HG03066 (cell line): ENCODE data around the gene FGGY.
"Not testable (repeated sequence)": the region's sequence is repeated elsewhere in the genome, so short reads cannot be mapped to it uniquely, and the experiment has no call there.

Experiments
- ATAC-seq: cut with Tn5 transposase; IDR thresholded peaks from one replicate; pipeline ENCODE4 v1.9.1; 2021; ENCODE audit warnings: low read depth; ENCODE audit not compliant: unreplicated experiment

FGGY gene, protein sequence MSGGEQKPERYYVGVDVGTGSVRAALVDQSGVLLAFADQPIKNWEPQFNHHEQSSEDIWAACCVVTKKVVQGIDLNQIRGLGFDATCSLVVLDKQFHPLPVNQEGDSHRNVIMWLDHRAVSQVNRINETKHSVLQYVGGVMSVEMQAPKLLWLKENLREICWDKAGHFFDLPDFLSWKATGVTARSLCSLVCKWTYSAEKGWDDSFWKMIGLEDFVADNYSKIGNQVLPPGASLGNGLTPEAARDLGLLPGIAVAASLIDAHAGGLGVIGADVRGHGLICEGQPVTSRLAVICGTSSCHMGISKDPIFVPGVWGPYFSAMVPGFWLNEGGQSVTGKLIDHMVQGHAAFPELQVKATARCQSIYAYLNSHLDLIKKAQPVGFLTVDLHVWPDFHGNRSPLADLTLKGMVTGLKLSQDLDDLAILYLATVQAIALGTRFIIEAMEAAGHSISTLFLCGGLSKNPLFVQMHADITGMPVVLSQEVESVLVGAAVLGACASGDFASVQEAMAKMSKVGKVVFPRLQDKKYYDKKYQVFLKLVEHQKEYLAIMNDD

DNA sequence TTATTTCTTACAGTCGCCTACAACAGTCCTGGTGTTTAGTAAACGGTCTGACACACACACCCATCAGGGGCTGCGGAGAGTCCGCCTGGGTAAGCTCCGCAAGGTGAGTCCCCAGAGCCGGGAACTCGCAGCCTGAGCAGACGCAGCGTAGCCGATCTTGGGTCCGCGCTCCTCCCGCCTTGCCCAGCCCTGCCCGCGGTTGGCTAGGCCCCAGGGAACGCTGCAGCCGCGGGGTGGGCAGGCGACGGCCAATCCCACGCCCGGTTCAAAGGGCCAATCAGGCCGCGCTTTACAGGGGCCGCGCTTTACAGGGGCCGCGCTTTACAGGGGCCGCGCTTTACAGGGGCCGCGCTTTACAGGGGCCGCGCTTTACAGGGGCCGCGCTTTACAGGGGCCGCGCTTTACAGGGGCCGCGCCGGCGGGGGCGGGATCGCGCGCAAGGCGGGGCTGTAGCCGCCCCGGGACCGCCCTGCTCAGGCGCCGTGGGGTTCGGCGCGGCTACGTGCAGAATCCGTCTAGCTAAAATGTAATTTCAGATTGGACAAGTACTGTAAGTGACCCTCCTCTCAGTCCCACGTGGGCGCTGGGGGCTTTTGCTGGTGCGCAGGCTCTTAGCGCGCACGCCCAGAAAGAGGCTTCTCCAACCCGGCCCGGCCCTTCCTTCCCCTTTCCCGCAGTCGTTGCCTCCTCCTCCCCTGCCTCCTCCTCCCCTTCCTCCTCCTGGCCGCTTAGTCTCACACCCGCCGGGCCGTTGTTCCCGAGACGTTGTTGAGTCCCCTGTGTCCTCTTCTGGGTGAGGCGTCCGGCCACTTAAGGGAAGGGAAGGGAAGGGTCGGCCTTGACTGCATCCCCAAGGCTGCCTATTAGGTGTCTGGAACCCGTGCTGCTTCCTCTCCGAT, at the start of gene FGGY:
Gene FGGY (plus strand): TSS at position 737 of the 899 bp plus-strand sequence. CDS start 24,456 bp downstream, outside the sequence.
- ATAC-seq = peak; percentile 88

DNA sequence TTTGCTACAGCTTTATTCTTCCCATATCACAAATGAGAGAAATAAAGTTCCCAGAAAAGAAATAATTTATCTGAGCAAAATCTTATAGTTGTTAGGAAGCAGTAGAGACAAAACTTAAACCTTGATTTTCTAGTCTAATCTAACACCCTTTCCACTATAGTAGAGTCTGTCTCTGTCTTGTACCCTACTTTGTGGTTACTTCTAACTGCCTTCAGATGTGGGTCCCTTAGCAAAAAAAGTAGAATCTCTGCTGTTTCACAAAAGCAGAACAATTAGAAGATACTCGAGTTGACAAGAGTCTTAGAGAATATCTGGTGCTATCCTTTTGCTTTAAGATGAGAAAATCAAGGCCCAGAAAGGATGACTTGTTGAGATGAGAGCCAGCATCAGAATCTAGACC, 48.1 kb upstream of the FGGY start:
- no peak for ATAC-seq

DNA sequence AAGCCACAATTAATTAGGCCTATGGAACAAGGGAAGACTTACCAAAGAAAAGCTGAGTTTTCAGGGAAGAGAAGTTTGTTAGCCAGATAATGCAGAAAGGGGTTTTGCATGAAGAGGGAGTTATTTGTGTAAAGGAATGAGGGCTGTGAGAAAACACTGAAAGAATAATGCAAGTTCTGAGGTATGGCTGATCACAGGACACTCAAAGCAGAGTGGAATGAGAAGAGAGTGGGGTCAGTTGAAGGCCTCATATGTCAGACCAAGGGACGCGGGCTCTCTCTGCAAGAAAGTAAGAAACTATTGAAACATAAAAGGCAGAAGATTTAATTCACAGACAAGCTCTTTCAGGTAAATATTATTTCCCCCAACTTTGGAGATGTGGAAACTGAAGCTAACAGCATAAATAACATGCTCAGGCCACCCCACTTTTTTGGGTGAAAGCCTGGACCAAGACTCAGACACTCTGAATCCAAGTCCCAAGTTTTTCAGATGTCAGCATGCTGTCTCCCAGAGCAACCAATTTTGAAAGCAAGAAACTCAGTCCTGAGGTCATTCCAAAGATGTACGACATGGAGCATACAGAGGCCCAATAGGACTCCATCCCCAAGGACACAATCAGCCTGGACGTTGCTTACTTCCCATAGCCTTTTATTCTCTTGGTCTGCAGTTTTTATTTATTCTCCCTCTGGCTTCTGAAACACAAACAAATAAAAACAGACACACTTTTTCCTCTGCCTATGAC, 47.3 kb upstream of the FGGY start:
- ATAC-seq = no peak

DNA sequence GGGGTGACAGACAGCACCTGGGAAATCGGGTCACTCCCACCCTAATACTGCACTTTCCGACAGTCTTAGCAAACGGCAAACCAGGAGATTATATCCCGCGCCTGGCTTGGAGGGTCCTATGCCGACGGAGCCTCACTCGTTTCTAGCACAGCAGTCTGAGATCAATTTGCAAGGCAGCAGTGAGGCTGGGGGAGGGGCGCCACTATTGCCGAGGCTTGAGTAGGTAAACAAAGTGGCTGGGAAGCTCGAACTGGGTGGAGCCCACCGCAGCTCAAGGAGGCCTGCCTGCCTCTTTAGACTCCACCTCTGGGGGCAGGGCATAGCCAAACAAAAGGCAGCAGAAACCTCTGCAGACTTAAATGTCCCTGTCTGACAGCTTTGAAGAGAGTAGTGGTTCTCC, 45.8 kb upstream of the FGGY start:
- not testable (repeated sequence) for ATAC-seq

DNA sequence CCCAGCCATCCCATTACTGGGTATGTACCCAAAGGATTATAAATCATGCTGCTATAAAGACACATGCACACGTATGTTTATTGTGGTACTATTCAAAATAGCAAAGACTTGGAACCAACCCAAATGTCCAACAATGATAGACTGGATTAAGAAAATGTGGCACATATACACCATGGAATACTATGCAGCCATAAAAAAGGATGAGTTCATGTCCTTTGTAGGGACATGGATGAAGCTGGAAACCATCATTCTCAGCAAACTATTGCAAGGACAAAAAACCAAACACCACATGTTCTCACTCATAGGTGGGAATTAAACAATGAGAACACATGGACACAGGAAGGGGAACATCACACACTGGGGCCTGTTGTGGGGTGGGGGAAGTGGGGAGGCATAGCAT, 40.5 kb upstream of the FGGY start:
- ATAC-seq = not testable (repeated sequence)

DNA sequence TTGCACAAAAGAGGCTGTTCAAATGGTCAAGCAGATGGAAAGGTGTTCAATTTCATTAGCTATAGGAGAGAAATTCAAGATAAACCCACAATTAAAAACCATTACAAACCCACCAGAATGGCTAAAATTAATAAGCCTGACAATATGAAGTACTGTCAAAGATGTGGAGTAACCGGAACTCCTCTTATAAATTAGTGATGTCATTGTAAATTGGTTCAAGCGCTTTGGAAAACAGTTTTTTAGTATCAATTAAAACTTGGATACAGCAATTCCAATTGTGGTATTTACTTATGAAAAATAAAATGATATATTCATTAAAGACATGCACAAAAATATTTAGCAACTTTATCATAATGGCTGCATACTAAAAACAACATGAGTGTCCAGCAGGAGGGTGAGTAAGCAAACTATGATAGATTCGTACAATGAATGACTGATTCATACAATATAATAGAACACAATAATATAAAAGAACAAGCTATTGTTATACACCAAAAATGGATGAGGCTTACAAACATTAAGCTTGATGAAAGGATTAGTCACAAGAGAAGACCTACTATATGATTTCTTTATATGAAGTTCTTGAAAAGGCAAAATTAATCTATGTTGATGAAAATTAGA, 38.4 kb upstream of the FGGY start:
- no peak for ATAC-seq

DNA sequence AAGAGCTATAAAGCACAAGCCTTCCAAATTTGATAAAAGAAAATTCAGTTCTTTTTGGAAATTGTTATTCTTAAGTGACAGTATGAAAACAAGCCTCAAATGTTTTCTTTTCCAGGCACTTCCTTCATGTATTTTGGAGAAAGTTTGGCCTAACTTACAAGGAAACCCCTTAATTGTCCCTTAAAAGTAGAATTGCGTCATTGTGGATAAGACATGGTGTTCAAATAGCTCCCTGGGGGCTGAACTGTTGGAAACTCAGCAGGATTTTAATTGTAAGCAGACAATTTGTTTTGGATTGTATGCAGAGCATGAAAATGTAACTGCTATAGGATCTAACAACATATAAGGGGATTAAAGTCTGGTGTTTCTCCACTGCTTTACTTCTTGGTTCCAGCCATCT, 35.4 kb upstream of the FGGY start:
- no peak for ATAC-seq

DNA sequence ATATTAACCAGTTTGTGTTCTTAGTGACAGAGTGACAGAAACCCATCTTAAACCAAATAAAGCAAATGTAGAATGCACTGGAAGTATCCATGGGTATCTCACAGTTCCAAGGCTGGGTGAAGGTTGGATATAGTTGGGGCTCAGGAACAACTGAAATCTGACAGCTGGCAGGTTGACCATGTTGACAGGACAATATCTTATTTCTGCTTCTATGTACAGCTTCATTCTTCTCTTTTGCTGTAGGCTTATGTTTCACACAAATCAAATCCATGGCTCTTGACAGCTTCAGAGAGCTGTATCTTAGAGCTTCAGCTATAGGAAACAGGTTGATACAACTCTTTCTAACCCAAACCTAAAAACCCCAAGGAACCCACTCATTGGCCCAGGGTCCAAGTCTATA, 34.3 kb upstream of the FGGY start:
- no peak for ATAC-seq

DNA sequence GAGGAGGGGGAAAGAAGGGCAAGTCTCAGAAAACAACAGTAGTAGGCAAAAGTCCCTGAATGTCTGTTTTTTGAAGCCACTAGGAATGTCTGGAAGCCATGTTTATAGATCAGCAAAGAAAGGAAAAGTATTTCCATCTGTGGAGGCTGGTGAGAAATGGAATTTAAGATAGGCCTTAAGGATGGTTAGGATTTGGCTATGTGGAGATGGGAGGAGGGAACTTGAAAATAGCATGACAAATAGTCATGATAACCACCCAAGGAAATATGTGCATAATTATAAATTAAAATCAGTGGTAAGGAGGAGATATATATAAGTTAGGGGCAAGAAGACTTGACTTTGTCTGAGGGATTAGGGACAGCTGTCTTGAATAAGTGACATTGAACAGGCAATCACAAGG, 33.8 kb upstream of the FGGY start:
- no peak for ATAC-seq

DNA sequence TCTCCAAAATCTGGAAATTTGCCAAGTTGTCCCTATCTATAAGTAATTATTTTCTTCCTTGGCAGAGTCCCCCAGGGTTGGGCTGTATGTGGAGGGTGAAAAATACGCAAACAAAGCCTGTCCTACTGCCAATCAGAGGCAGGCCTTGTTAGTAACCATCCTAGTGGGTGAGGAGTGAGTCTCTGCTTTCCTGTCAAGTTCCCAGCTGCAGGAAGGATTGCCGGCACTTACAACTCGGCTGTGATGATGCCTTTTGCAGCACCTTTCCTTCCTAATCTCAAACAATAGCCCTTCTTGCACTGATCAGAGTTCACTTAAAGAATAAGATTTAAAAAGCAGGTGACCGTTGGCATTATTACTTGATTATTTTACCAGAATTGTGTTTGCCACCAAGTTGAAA, 31.3 kb upstream of the FGGY start:
- ATAC-seq = no peak

DNA sequence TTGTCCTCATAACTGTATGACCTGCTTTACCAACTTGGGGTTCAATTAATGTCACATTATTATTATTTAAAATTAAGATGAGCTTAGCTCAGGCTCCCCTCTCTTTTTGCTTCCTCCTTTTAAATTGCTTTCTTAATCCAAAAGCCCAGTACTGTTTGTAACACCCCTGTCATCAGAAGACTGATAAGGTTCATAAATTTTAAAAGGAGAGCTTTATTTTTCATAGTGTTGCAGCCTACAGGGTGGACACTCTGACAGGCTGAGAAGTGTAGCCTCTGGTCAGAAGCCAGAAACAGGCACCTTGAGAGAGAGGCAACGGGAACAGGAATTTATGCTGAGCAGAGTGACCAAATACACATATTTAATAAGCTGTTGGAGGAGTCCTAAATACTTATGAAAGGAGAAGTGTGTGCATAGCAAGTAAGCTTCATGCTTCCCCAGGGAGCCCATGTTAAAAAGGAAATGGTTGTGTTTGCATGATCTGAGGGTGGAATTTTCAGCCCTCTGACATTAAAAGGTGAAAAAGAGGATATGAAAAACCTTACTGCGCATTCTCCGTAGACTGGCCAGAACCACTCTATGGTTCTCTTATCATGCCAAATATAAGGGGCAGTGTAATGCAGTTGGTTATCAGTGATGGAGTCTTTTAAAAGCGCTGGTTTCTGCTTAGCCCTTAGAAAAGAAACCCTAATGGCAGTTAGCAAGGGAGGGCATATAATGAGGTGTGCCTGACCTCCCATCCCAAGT, 30.5 kb upstream of the FGGY start:
- peak; percentile 88 for ATAC-seq

DNA sequence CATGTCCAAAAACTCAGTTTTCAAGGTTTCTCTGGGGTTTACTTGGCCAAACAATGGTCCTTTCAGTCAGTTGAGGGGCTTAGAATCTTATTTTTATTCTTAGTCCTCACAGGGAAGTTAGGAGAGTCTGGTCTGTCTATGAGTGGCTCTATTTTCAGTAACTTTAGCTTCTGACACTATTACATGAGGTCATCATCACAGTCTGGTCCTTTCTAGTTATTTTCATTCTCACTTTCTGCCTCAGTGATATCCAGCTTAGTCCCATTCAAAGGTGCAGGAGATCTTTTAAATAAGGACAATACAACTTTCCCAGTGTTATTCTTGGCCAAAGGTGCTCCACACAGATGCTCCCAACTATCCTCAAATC, 30.0 kb upstream of the FGGY start:
- ATAC-seq = peak; percentile 57

DNA sequence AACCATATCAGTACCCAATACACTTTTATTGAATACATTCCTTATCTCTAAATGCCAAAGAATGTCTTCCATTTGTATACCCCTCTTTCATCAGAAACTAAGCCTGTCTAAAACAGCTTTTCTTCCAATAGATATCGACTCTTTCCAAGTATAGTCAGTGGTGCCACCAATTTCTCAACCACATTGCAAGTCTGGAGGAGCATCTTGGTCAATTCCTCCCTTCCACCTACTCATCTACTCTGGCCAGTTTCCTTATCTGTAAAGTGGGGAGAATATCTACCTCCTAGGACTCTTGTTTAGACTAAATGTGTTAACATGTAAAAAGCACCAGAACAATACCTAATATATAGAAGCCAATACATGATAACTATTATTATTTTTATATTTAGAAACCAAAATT, 28.5 kb upstream of the FGGY start:
- no peak for ATAC-seq

DNA sequence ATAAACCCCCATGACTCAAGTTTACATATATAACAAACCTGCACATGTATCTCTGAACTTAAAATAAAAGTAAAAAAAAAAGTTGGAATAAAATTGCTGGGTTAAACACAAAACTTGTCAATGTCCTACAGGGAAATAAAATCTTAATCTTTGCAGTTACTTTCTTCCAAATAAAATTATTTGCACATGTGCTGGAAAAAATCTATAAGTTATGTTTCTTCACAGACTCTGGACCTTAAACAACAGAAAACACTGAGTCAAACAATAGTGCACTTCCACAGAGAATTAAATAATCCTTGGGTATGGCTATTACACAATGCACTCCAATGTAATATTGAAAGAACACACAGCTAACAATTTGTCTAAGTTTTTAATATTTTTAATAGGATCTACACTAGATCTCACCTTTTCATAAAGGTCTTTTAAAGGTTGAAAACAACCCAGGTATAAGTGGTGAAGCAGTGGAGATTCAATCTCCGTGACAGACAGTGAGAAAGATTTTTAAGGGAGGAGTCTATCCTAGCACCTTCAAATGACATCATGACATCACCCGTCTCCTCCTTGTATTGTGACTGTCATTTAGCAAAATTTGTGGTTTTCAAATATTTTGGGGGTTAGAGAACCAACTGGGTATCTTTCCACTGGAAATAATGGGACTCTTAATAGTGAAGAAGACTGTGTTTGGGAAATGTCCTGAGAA, 25.2 kb upstream of the FGGY start:
- ATAC-seq = no peak

DNA sequence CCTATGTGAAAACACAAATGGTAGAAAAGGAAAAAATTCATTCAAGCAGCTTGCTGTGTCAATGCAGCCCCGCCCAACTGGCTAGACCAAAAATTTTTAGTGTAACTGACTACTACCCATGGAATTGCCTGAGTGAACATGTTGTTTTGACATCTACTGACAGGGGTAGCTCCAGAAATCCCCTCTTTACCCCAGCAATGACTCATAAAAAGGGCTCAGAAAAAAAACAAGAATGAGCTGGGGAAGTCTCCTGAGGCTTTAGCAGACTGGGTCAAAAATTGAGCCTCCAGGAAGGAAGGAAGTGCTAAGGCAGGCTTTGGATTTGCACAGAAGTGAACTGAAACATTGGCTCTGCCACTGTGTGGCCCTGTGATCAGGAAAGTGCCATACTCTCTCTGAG, 24.4 kb upstream of the FGGY start:
- ATAC-seq = no peak

DNA sequence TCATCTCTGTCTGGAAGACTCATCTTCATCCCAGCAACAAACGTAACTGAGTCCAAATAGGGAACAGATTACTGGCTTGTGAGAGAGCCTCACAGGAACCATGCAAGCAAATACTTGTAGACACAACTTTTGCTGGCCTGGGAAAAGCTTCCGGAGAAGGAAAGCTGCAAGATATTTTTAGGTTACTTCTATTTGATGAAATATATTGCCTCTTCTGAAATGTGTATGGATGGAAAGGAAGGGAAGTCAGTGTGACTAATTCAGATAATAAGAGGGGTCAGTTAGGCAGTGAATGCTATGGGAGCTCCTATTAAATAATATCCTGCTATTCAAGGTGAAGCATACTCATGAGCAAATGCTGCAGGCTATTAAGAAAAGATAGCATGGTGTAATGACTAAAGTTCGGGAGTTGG, 20.4 kb upstream of the FGGY start:
- no peak for ATAC-seq

DNA sequence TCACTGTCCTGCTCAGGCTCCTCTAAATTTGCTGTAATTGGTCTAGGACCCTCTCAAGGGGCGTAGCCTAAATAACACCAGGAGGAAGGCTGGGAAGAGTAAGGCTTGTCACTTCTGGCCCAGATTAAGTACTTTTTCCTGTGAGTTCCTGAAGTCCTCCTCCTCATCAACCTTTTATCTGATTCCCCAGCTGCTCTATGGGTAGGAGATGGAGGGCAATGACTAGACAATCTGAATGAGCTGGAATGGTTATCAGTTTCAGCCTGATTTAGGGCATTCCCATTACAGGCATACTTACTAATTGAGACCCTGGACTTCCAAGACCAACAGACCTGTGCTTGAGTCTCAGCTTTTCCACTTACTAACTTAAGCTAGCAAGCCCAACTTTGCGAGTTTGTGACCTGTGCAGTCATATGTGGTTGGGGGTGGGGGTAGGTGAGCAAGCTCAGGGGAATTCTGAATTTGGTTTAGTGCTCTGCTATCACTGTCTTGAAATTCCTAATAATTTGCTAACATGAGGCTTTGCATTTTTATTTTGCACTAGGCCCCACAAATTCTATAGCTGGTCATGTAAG, 18.0 kb upstream of the FGGY start:
- no peak for ATAC-seq

DNA sequence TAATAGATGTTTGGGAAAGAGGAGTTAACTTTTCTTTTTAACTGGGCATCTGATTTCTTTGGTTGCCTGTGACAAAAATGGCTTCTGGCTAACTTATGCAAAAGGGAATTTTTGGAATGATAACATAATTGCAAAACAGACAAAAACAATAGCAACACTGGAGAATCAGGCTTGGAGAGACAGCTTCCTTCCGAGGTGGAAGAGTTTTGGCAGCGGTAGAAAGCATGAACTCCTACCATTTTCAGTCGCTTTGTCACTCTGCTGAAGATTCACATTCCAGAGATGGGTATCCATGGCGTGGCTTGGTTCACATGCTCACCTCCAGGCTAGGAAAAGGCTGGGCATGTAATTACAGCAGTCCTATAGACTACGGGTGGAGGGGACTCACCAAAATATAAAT, 17.2 kb upstream of the FGGY start:
- no peak for ATAC-seq

DNA sequence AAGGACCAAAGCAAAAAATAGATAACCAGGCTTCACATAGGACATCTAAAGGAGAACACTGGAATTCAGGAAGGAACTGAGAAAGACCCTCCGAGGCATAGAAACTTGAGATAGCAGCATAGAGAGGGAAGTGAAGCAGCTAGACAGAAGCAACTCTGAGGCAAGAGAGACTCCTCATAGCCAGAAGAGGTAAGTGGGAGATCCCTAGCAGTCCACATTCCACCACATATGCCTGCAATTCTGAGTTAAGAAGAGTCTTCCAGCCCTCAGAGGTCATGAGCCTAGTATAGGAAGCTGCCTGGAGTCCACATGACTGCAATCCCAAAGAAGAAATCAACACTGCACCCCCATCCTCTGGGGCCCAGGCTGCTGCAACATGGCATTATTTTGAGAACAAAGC, 13.9 kb upstream of the FGGY start:
- no peak for ATAC-seq
